Measurements from ENCODE around the gene SPDYE16. TPM values are rescaled to one million over a fixed set of nuclear protein-coding genes. Genes with fewer than 3 reads are reported as not detected.
"Not testable (repeated sequence)": the region's sequence is repeated elsewhere in the genome, so short reads cannot be mapped to it uniquely, and the experiment has no call there.

SPDYE16 gene
- total and polyA plus RNA-seq, 8 donors, result 0.26 to 6.4 (median 4.9) TPM; not detected in 1

GRCh38 chr7:76509931-76510877 is 32.9 kb downstream of the SPDYE16 start, which contains the start of gene UPK3B:
Gene UPK3B (plus strand): TSS chr7:76510552. CDS start chr7:76510653, 101 bp downstream.
- TF ChIP-seq CTCF (IDR thresholded peaks at IDR 0.05), result no peak
- peak; percentile 14 to 81 (median 56) for DNase-seq
- Histone ChIP-seq H3K9me3 (no peaks in the 10 kb centered on the region), H3K4me3 (no peak within 1 kb of the TSS), H3K27ac (peak within 1 kb of the TSS in 1 of 2 donors; percentile 18), H3K36me3 (peaks cover 0 to 23% of the 10 kb centered on the region in 2 donors), H3K4me1 (peaks cover 4 to 20% of the 10 kb centered on the region in 2 donors), H3K27me3 (no peaks in the 10 kb centered on the region)
- intact Hi-C loops (cut with DNase I), result loop anchor here in 1 of 2 donors (10.0 kb wide), 1 partner anchor 485 kb away; no protein-coding TSS in a partner anchor
- ATAC-seq, result peak; percentile 28

- peaks cover 4 to 20% of the 10 kb centered on the region in 2 donors for H3K4me1 ChIP-seq
- intact Hi-C loops (cut with DNase I), result loop anchor here in 1 of 2 donors (10.0 kb wide), 1 partner anchor 487 kb away; no protein-coding TSS in a partner anchor
- ATAC-seq (no peak), DNase-seq (peak in 1 of 4 donors; percentile 36)
- H3K27ac ChIP-seq, result peak overlapping the region in 1 of 2 donors; percentile 85
- no peak overlapping the region for H3K4me3 ChIP-seq
- no peak for TF ChIP-seq CTCF (IDR thresholded peaks at IDR 0.05)
- peaks cover 0 to 39% of the 10 kb centered on the region in 2 donors for H3K36me3 ChIP-seq
- no peaks in the 10 kb centered on the region for H3K9me3 ChIP-seq
- H3K27me3 ChIP-seq, result no peaks in the 10 kb centered on the region
These were observed 35.2 kb downstream of the SPDYE16 start for GRCh38 chr7:76507723-76508406.

GRCh38 chr7:76506643-76507042 is 36.5 kb downstream of the SPDYE16 start:
- intact Hi-C loops (cut with DNase I), result loop anchor here in 1 of 2 donors (10.0 kb wide), 1 partner anchor 488 kb away; no protein-coding TSS in a partner anchor
- H3K27ac ChIP-seq, result peak overlapping the region in 1 of 2 donors; percentile 85
- H3K27me3 ChIP-seq, ATAC-seq, H3K4me3 ChIP-seq, H3K9me3 ChIP-seq: not testable (repeated sequence)
- peaks cover 0 to 51% of the 10 kb centered on the region in 2 donors for H3K36me3 ChIP-seq
- peak in 1 of 4 donors; percentile 31 for DNase-seq
- peaks cover 4 to 20% of the 10 kb centered on the region in 2 donors for H3K4me1 ChIP-seq

GRCh38 chr7:76506081-76506440 is 37.0 kb downstream of the SPDYE16 start:
- Histone ChIP-seq H3K4me3 (no peak overlapping the region), H3K27me3 (no peaks in the 10 kb centered on the region), H3K9me3 (no peaks in the 10 kb centered on the region), H3K36me3 (peaks cover 0 to 55% of the 10 kb centered on the region in 2 donors), H3K27ac (no peak overlapping the region), H3K4me1 (peaks cover 4 to 20% of the 10 kb centered on the region in 2 donors)
- TF ChIP-seq CTCF (IDR thresholded peaks at IDR 0.05), result no peak
- DNase-seq (peak in 1 of 4 donors; percentile 43), ATAC-seq (no peak)
- intact Hi-C loops (cut with DNase I), result loop anchor here in 1 of 2 donors (10.0 kb wide), 1 partner anchor 489 kb away; no protein-coding TSS in a partner anchor

- DNase-seq (no peak), ATAC-seq (no peak)
- Histone ChIP-seq H3K9me3 (no peaks in the 10 kb centered on the region), H3K4me3 (no peak overlapping the region), H3K4me1 (peaks cover 4 to 20% of the 10 kb centered on the region in 2 donors), H3K27ac (no peak overlapping the region), H3K27me3 (no peaks in the 10 kb centered on the region), H3K36me3 (peaks cover 0 to 61% of the 10 kb centered on the region in 2 donors)
- intact Hi-C loops (cut with DNase I), result loop anchor here in 1 of 2 donors (10.0 kb wide), 1 partner anchor 489 kb away; no protein-coding TSS in a partner anchor
- no peak for TF ChIP-seq CTCF (IDR thresholded peaks at IDR 0.05)
These were observed 37.7 kb downstream of the SPDYE16 start for GRCh38 chr7:76505168-76506080.

- DNase-seq, result peak in 1 of 4 donors; percentile 70
- not testable (repeated sequence) for H3K9me3 ChIP-seq, H3K27me3 ChIP-seq, H3K4me3 ChIP-seq, ATAC-seq, H3K27ac ChIP-seq
- Histone ChIP-seq H3K4me1 (peaks cover 0 to 11% of the 10 kb centered on the region in 2 donors), H3K36me3 (peaks cover 0 to 61% of the 10 kb centered on the region in 2 donors)
- intact Hi-C loops (cut with DNase I), result loop anchor here in 1 of 2 donors (10.0 kb wide), 1 partner anchor 490 kb away; no protein-coding TSS in a partner anchor
These were observed 38.5 kb downstream of the SPDYE16 start for GRCh38 chr7:76504351-76505167.

- H3K4me1 ChIP-seq, H3K4me3 ChIP-seq, H3K27ac ChIP-seq, H3K9me3 ChIP-seq, ATAC-seq, DNase-seq, H3K27me3 ChIP-seq: not testable (repeated sequence)
- intact Hi-C loops (cut with DNase I), result loop anchor here in 1 of 2 donors (10.0 kb wide), 1 partner anchor 492 kb away; no protein-coding TSS in a partner anchor
- H3K36me3 ChIP-seq, result peaks cover 0 to 61% of the 10 kb centered on the region in 2 donors
These were observed 39.9 kb downstream of the SPDYE16 start for GRCh38 chr7:76503244-76503643.
